Endothelial cell of umbilical vein (primary cell): ENCODE data around the gene DMTF1.

Experiments
- EZH2 ChIP-seq: IDR thresholded peaks from 2 replicates; pipeline ENCODE4 v1.6.1; 2012; ENCODE audit warnings: borderline replicate concordance, low read depth, mild to moderate bottlenecking, moderate library complexity, low read length, inconsistent platforms; ENCODE audit not compliant: severe bottlenecking
- JUN ChIP-seq: IDR thresholded peaks from 2 replicates; pipeline ENCODE4 v1.6.1; 2011; ENCODE audit warnings: borderline replicate concordance, low read depth; ENCODE audit not compliant: insufficient read length, insufficient read depth
- MAX ChIP-seq: IDR thresholded peaks from 2 replicates; pipeline ENCODE4 v1.6.1; 2011; ENCODE audit not compliant: insufficient read depth, insufficient read length
- MYC ChIP-seq: IDR thresholded peaks from one replicate; pipeline ENCODE4 v1.6.1; 2011; ENCODE audit warnings: mild to moderate bottlenecking, low read depth, low read length
- POLR2A ChIP-seq: IDR thresholded peaks from 2 replicates; pipeline ENCODE4 v1.6.1; 2012; ENCODE audit warnings: low read depth, mild to moderate bottlenecking, control low read depth, low read length
- POLR2AphosphoS5 ChIP-seq: IDR thresholded peaks from 2 replicates; pipeline ENCODE4 v1.6.1; 2012; ENCODE audit warnings: low read depth, mild to moderate bottlenecking, control low read depth, low read length, moderate library complexity; ENCODE audit not compliant: insufficient read depth
- TF ChIP-seq, protein P1 (sequence below), 2 donors: IDR thresholded peaks; 1 replicate in 1 of 2; 2 replicates in 1 of 2; pipeline ENCODE4 v1.5.1; 2011; ENCODE audit warnings: low read length in 2 of 2, mild to moderate bottlenecking in 2 of 2, moderate library complexity in 2 of 2, control low read depth in 1 of 2, inconsistent platforms in 1 of 2, low read depth in 1 of 2; ENCODE audit not compliant: insufficient read depth in 1 of 2; ENCODE audit errors: extremely low read depth in 1 of 2

DNA sequence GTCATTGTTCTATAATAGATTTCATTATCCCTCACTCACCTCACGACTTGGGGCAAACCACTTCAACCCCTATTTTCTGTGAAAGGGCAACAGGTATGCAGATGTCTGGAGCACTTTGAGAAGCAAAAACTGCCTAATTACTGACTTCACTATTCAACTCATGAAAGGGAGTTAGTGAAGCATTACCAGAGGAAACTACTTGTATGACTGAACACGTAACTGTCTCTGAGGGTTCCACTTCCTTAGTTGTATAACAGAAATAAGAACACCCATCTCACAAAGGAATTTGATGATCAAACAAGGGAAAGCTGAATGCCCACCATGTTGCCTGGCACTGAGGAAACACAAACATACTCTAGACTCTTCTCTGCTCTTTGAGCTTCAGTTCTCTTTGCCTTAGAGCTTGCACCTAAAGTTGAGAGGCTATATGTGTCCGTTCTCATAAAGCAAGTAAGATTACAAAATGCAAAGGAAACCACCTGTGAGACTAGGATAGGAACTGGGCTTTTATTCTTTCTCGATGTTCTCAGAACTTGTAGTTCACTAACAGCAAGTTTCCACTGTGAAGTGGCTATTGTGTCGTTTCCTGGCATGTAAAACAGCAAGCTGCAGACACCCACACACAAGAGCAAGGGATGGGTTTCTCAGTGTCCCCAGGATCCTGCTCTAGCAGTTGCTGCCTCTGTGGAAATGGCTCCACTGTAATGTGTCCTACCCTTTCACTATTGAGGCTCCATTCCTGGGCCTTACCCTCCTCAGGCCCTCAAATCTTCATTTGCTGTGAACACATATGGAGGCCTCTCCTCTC lies 64.7 kb downstream of the DMTF1 start:
- TF ChIP-seq POLR2A (no peak), POLR2AphosphoS5 (no peak), EZH2 (no peak), MYC (no peak), MAX (no peak), JUN (no peak)
- TF ChIP-seq, protein P1, sequence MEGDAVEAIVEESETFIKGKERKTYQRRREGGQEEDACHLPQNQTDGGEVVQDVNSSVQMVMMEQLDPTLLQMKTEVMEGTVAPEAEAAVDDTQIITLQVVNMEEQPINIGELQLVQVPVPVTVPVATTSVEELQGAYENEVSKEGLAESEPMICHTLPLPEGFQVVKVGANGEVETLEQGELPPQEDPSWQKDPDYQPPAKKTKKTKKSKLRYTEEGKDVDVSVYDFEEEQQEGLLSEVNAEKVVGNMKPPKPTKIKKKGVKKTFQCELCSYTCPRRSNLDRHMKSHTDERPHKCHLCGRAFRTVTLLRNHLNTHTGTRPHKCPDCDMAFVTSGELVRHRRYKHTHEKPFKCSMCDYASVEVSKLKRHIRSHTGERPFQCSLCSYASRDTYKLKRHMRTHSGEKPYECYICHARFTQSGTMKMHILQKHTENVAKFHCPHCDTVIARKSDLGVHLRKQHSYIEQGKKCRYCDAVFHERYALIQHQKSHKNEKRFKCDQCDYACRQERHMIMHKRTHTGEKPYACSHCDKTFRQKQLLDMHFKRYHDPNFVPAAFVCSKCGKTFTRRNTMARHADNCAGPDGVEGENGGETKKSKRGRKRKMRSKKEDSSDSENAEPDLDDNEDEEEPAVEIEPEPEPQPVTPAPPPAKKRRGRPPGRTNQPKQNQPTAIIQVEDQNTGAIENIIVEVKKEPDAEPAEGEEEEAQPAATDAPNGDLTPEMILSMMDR (IDR thresholded peaks at IDR 0.05; ENCODE audit: extremely low read depth in 1 of 2, insufficient read depth in 1 of 2, low read depth in 1 of 2, low read length in 2 of 2): no peak
